ENCODE measurements around the gene TBL1Y.
"Not testable (repeated sequence)": the region's sequence is repeated elsewhere in the genome, so short reads cannot be mapped to it uniquely, and the experiment has no call there.

The TBL1Y gene

DNA sequence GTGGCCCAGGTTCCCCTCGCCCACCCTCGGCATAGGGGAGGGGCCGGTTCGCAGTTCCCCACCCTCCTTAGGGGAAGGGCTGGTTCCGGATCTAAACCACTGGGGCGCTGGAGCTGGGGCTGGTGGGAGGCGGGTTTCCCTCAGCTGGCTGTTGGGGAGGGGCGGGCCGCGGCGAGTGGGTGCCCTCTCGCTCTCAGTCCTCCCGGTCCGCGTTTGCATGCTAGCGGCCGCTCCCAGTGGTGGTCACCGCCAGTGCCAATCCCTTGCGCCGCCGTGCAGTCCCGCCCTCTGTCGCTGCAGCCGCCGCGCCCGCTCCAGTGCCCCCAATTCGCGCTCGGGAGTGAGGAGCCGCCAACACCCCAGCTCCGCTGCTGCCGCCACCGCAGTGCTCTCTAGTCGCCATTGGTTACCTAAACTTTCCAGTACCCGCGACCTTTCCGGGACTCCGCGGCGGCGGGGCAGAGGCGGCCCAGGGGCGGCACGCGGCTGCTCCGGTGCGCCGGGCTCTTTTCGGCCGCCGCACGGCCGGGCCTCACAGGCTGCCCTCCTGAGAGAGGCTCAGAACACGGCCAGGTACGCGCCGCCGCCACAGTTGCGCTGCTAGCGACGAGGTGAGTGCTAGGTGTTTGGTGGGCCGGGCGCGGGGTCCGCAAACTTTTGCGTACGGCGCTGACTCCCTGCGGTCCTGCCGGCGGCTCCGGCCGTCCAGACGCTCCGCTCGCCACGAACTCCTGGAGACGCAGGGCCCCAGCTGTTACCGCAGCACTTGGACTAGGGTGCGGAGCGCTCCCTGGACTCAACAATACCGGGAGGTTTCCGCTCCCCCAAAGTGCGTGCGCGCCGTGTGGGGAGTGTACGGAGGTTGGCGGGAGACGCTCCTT is at the start of gene TBL1Y:
TSS of gene TBL1Y (plus strand) at position 326 of the 881 bp plus-strand sequence. CDS start 114,388 bp downstream, outside the sequence.
- ATAC-seq, result no peak
- TF ChIP-seq ZNF565 (CRISPR knock-in tag; conservative IDR thresholded peaks at IDR 0.05; ENCODE audit: low read depth) (no peak), CSRNP3 (CRISPR knock-in tag; IDR thresholded peaks at IDR 0.05) (no peak), ZNF70 (CRISPR knock-in tag; IDR thresholded peaks at IDR 0.05) (no peak), BACH2 (CRISPR knock-in tag; IDR thresholded peaks at IDR 0.05; ENCODE audit: borderline replicate concordance) (no peak), ZNF8 (CRISPR knock-in tag; IDR thresholded peaks at IDR 0.05) (no peak), GLIS3 (CRISPR knock-in tag; IDR thresholded peaks at IDR 0.05) (no peak), RARB (CRISPR knock-in tag; IDR thresholded peaks at IDR 0.05) (no peak), OSR1 (CRISPR knock-in tag; IDR thresholded peaks at IDR 0.05) (no peak), ZC3H10 (CRISPR knock-in tag; IDR thresholded peaks at IDR 0.05) (no peak), TOX (CRISPR knock-in tag; IDR thresholded peaks at IDR 0.05; ENCODE audit: borderline replicate concordance) (no peak), ISL1 (CRISPR knock-in tag; IDR thresholded peaks at IDR 0.05) (no peak), CSDC2 (CRISPR knock-in tag; IDR thresholded peaks at IDR 0.05) (no peak), PATZ1 (CRISPR knock-in tag; IDR thresholded peaks at IDR 0.05; ENCODE audit: borderline replicate concordance) (no peak), ZFP3 (CRISPR knock-in tag; IDR thresholded peaks at IDR 0.05) (no peak)
- TF ChIP-seq, protein P1, sequence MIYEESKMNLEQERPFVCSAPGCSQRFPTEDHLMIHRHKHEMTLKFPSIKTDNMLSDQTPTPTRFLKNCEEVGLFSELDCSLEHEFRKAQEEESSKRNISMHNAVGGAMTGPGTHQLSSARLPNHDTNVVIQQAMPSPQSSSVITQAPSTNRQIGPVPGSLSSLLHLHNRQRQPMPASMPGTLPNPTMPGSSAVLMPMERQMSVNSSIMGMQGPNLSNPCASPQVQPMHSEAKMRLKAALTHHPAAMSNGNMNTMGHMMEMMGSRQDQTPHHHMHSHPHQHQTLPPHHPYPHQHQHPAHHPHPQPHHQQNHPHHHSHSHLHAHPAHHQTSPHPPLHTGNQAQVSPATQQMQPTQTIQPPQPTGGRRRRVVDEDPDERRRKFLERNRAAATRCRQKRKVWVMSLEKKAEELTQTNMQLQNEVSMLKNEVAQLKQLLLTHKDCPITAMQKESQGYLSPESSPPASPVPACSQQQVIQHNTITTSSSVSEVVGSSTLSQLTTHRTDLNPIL (CRISPR knock-in tag; IDR thresholded peaks at IDR 0.05; ENCODE audit: low read depth), result no peak
- TF ChIP-seq, protein P2, sequence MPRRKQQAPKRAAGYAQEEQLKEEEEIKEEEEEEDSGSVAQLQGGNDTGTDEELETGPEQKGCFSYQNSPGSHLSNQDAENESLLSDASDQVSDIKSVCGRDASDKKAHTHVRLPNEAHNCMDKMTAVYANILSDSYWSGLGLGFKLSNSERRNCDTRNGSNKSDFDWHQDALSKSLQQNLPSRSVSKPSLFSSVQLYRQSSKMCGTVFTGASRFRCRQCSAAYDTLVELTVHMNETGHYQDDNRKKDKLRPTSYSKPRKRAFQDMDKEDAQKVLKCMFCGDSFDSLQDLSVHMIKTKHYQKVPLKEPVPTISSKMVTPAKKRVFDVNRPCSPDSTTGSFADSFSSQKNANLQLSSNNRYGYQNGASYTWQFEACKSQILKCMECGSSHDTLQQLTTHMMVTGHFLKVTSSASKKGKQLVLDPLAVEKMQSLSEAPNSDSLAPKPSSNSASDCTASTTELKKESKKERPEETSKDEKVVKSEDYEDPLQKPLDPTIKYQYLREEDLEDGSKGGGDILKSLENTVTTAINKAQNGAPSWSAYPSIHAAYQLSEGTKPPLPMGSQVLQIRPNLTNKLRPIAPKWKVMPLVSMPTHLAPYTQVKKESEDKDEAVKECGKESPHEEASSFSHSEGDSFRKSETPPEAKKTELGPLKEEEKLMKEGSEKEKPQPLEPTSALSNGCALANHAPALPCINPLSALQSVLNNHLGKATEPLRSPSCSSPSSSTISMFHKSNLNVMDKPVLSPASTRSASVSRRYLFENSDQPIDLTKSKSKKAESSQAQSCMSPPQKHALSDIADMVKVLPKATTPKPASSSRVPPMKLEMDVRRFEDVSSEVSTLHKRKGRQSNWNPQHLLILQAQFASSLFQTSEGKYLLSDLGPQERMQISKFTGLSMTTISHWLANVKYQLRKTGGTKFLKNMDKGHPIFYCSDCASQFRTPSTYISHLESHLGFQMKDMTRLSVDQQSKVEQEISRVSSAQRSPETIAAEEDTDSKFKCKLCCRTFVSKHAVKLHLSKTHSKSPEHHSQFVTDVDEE (CRISPR knock-in tag; IDR thresholded peaks at IDR 0.05), result no peak

DNA sequence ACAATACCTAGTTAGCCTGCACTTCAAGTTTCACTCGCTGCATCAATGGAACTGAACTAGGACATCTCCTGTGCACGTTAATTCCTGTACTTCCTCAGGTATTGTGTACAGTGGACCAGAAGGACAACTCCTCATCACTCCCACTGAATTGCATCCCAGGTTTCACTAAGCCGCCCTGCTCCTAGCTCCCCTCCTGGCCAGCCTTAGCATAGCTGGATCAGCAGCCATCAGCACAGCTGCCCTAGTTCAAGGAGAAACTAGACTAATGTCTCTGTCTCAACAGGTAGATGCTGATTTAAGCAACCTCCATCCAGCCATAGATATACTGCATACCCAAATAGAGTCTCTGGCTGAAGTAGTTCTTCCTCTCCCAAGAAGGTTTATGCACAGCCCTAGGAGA is 16.0 kb upstream of the TBL1Y start:
- no peak for ATAC-seq
- TF ChIP-seq BACH2 (CRISPR knock-in tag; IDR thresholded peaks at IDR 0.05; ENCODE audit: borderline replicate concordance) (no peak), ZFP3 (CRISPR knock-in tag; IDR thresholded peaks at IDR 0.05) (no peak), TCF4 (CRISPR knock-in tag; IDR thresholded peaks at IDR 0.05; ENCODE audit: borderline replicate concordance) (no peak)

GRCh38 chrY:6895236-6895635 is 15.3 kb upstream of the TBL1Y start:
- ATAC-seq, result no peak
- TF ChIP-seq TOX (CRISPR knock-in tag; IDR thresholded peaks at IDR 0.05; ENCODE audit: borderline replicate concordance) (no peak), ZC3H10 (CRISPR knock-in tag; IDR thresholded peaks at IDR 0.05) (no peak), RARB (CRISPR knock-in tag; IDR thresholded peaks at IDR 0.05) (no peak), ESRRG (CRISPR knock-in tag; IDR thresholded peaks at IDR 0.05) (no peak), OSR1 (CRISPR knock-in tag; IDR thresholded peaks at IDR 0.05) (no peak), BACH2 (CRISPR knock-in tag; IDR thresholded peaks at IDR 0.05; ENCODE audit: borderline replicate concordance) (no peak)

DNA sequence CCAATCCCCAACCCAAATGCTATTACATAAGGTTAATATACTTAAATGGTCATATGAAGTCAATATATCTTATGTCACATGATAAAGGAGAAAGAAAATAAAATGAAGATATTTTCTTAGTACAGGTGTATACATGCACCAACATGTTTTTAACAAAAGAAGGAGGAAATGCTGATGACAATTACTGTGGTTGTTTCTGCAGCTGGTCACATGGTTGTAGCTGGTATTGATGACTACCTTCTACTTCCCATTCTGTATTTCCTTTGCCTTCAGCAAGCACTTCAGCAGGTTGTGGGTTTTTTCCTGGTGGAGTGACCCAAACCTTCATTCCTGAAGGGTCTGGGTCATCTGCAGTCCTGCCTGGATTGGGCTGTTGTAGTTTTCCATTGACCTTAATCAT is 8.4 kb upstream of the TBL1Y start:
- not testable (repeated sequence) for ATAC-seq

DNA sequence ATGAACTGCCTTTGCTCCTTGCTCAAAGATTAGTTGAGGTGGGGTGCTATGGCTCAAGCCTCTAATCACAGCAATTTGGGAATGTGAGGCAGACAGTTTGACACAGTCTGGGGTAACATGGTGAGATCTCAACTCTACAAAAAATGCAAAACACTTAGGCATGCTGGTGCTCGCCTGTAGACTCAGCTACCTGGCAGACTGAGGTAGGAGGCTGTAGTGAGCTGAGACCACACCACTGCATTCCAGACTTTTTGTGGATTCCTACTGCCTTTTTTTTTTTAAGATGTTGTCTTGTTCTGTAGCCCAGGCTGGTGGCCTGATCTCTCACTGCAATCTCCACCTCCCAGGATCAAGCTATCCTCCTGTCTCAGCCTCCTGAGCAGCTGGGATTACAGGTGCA is 2.9 kb upstream of the TBL1Y start:
- ATAC-seq, result no peak
- TF ChIP-seq ZC3H10 (CRISPR knock-in tag; IDR thresholded peaks at IDR 0.05) (no peak), ZNF70 (CRISPR knock-in tag; IDR thresholded peaks at IDR 0.05) (no peak), ZFP3 (CRISPR knock-in tag; IDR thresholded peaks at IDR 0.05) (no peak), SNAI2 (CRISPR knock-in tag; IDR thresholded peaks at IDR 0.05) (no peak), POU6F1 (CRISPR knock-in tag; IDR thresholded peaks at IDR 0.05; ENCODE audit: borderline replicate concordance, low read depth) (no peak), ZNF565 (CRISPR knock-in tag; conservative IDR thresholded peaks at IDR 0.05; ENCODE audit: low read depth) (no peak), PATZ1 (CRISPR knock-in tag; IDR thresholded peaks at IDR 0.05; ENCODE audit: borderline replicate concordance) (no peak), TOX (CRISPR knock-in tag; IDR thresholded peaks at IDR 0.05; ENCODE audit: borderline replicate concordance) (no peak), RARB (CRISPR knock-in tag; IDR thresholded peaks at IDR 0.05) (no peak), ZFP30 (CRISPR knock-in tag; IDR thresholded peaks at IDR 0.05) (no peak)
